GM18870 (cell line): Measurements from ENCODE around the gene VDR.
A peak's percentile ranks its signal among the peaks of the same experiment; 100 is the strongest.

ENCODE experiments used
- ATAC-seq: cut with Tn5 transposase; IDR thresholded peaks from one replicate; pipeline ENCODE4 v1.9.1; 2021; ENCODE audit warnings: moderate library complexity; ENCODE audit not compliant: unreplicated experiment

Gene VDR

GRCh38 chr12:47874316-47874715 lies 30.5 kb downstream of the VDR start:
- ATAC-seq: no peak

GRCh38 chr12:47870175-47870781 lies 34.5 kb downstream of the VDR start:
- ATAC-seq: peak; percentile 45

- peak; percentile 49 for ATAC-seq
Observed at GRCh38 chr12:47868552-47869031, 36.2 kb downstream of the VDR start.

- ATAC-seq: peak; percentile 5
Observed at GRCh38 chr12:47868041-47868440, 36.8 kb downstream of the VDR start.

GRCh38 chr12:47867495-47867941 lies 37.3 kb downstream of the VDR start:
- no peak for ATAC-seq

- ATAC-seq: no peak
Observed at GRCh38 chr12:47864646-47865235, 40.1 kb downstream of the VDR start.

- no peak for ATAC-seq
Observed at GRCh38 chr12:47863985-47864384, 40.8 kb downstream of the VDR start.

GRCh38 chr12:47863467-47863866 lies 41.3 kb downstream of the VDR start:
- no peak for ATAC-seq

GRCh38 chr12:47862881-47863280 lies 41.9 kb downstream of the VDR start:
- ATAC-seq: no peak

- ATAC-seq: no peak
Observed at GRCh38 chr12:47862167-47862750, 42.5 kb downstream of the VDR start.

GRCh38 chr12:47860873-47861272 lies 43.9 kb downstream of the VDR start:
- no peak for ATAC-seq

- ATAC-seq: no peak
Observed at GRCh38 chr12:47860279-47860841, 44.4 kb downstream of the VDR start.

- no peak for ATAC-seq
Observed at GRCh38 chr12:47858511-47859266, 46.1 kb downstream of the VDR start.

- ATAC-seq: no peak
Observed at GRCh38 chr12:47856721-47857575, 47.8 kb downstream of the VDR start.

GRCh38 chr12:47856094-47856493 lies 48.7 kb downstream of the VDR start:
- ATAC-seq: no peak

GRCh38 chr12:47855502-47855901 lies 49.3 kb downstream of the VDR start:
- no peak for ATAC-seq

- ATAC-seq: no peak
Observed at GRCh38 chr12:47854531-47854930, 50.3 kb downstream of the VDR start.

GRCh38 chr12:47852096-47852571 lies 52.7 kb downstream of the VDR start:
- ATAC-seq: no peak

GRCh38 chr12:47851303-47851952 lies 53.4 kb downstream of the VDR start:
- no peak for ATAC-seq
